SU-DHL-6 (cell line): ENCODE measurements around the gene TSG101.

Experiments
- EZH2phosphoT487 ChIP-seq: fragments of 200-600 bp; sonication (generic), shearing (Covaris generic); conservative IDR thresholded peaks from 2 replicates; pipeline ENCODE4 v1.6.1; 2018; ENCODE audit warnings: mild to moderate bottlenecking, antibody characterized with exemption, low read length, moderate library complexity, mixed read lengths
- TF ChIP-seq, protein P1 (sequence below): fragments of 200-600 bp; sonication (generic); IDR thresholded peaks from one replicate; pipeline ENCODE4 v1.5.1; 2017; ENCODE audit warnings: antibody characterized with exemption, mild to moderate bottlenecking, low read length, moderate library complexity; ENCODE audit not compliant: insufficient read depth, poor library complexity, severe bottlenecking

DNA sequence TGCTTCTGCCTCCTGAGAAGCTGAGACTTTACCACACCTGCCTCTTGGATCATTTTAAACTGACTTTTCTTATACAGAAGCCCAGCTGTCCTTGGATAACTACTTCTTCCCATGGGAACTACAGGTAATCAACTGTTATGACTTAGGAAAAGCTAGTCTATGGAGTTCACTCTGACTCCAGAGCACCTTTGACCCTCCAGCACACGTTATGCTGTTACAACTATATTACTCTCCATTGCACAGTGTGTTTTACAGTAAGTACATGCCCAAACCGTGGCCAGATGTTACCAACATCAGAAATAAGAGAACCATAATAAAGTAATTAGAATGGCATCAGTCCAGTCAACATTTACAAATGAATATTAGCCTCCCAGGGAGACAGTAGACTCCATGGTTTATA is 21.3 kb upstream of the TSG101 start:
- TF ChIP-seq, protein P1, sequence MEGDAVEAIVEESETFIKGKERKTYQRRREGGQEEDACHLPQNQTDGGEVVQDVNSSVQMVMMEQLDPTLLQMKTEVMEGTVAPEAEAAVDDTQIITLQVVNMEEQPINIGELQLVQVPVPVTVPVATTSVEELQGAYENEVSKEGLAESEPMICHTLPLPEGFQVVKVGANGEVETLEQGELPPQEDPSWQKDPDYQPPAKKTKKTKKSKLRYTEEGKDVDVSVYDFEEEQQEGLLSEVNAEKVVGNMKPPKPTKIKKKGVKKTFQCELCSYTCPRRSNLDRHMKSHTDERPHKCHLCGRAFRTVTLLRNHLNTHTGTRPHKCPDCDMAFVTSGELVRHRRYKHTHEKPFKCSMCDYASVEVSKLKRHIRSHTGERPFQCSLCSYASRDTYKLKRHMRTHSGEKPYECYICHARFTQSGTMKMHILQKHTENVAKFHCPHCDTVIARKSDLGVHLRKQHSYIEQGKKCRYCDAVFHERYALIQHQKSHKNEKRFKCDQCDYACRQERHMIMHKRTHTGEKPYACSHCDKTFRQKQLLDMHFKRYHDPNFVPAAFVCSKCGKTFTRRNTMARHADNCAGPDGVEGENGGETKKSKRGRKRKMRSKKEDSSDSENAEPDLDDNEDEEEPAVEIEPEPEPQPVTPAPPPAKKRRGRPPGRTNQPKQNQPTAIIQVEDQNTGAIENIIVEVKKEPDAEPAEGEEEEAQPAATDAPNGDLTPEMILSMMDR: no peak
- no peak for TF ChIP-seq EZH2phosphoT487
